CD4-positive, alpha-beta T cell (primary cell): ENCODE data around the gene SLC15A5. TPM values are rescaled to one million over a fixed set of nuclear protein-coding genes. Genes with fewer than 3 reads are reported as not detected.

Source experiments
- ATAC-seq: fragments of 200-7000 bp; cut with Tn5 transposase; one replicate; pipeline ENCODE4 v1.10.0; 2022; ENCODE audit warnings: mild to moderate bottlenecking; ENCODE audit not compliant: poor library complexity
- CTCF ChIA-PET: fragments of 350-600 bp; sonication (Branson Sonifier 250); formaldehyde crosslinking; loops from one replicate; lab custom pipeline; 2021; ENCODE audit warnings: antibody characterized with exemption, inconsistent platforms; lab: Charles Lee
- POLR2A ChIA-PET: fragments of 350-600 bp; sonication (Branson Sonifier 250); formaldehyde crosslinking; loops from one replicate; lab custom pipeline; 2021; ENCODE audit warnings: antibody characterized with exemption, inconsistent platforms; lab: Charles Lee
- DNase-seq, 14 experiments: peaks; one replicate each; pipeline ENCODE4 v3.0.0-alpha.2; 2013 to 2020; ENCODE audit warnings: mixed read lengths in 2 of 14
- H3K27ac ChIP-seq, 2 donors: one replicate each; pipeline versions ENCODE4 v1.5.1 to v1.7.0; 2013; ENCODE audit warnings: low read length in 2 of 2, low read depth in 1 of 2, mild to moderate bottlenecking in 1 of 2
- H3K27me3 ChIP-seq, 2 experiments: 1 replicate in 1 of 2; 2 replicates in 1 of 2; pipeline versions ENCODE4 v1.6.1 to v1.7.0; 2013; ENCODE audit warnings: low read length in 2 of 2, control low read depth in 1 of 2, mild to moderate bottlenecking in 1 of 2, moderate library complexity in 1 of 2; ENCODE audit not compliant: insufficient read depth in 2 of 2, control insufficient read depth in 1 of 2
- H3K36me3 ChIP-seq: one replicate; pipeline ENCODE4 v1.6.1; 2013; ENCODE audit warnings: low read length, control low read depth; ENCODE audit not compliant: insufficient read depth
- H3K4me1 ChIP-seq: one replicate; pipeline ENCODE4 v1.6.1; 2013; ENCODE audit warnings: low read length, control low read depth; ENCODE audit not compliant: insufficient read depth
- H3K4me3 ChIP-seq: one replicate; pipeline ENCODE4 v1.5.1; 2013; ENCODE audit warnings: mild to moderate bottlenecking, low read length, moderate library complexity
- H3K9me3 ChIP-seq, 2 experiments: 1 replicate in 1 of 2; 2 replicates in 1 of 2; pipeline versions ENCODE4 v1.6.1 to v1.7.0; 2013; ENCODE audit warnings: low read length in 2 of 2, mild to moderate bottlenecking in 2 of 2, control low read depth in 1 of 2, moderate library complexity in 1 of 2; ENCODE audit not compliant: control insufficient read depth in 1 of 2, insufficient read depth in 1 of 2
- H3K27ac Mint-ChIP-seq: one replicate; pipeline ENCODE4 v1.8.0; 2020; ENCODE audit warnings: mixed read lengths
- H3K27me3 Mint-ChIP-seq: one replicate; pipeline ENCODE4 v1.8.0; 2021; ENCODE audit warnings: mixed read lengths
- H3K36me3 Mint-ChIP-seq: one replicate; pipeline ENCODE4 v1.8.0; 2021; ENCODE audit warnings: low read depth, mixed read lengths
- H3K4me1 Mint-ChIP-seq: one replicate; pipeline ENCODE4 v1.8.0; 2021; ENCODE audit warnings: low read depth, mixed read lengths
- H3K4me3 Mint-ChIP-seq: one replicate; pipeline ENCODE4 v1.8.0; 2020; ENCODE audit warnings: mild to moderate bottlenecking, mixed read lengths
- H3K9me3 Mint-ChIP-seq: one replicate; pipeline ENCODE4 v1.8.0; 2020; ENCODE audit warnings: mixed read lengths
- intact Hi-C, 2 experiments: fragments of 100-400 bp; cut with DNase I in 1 of 2; cut with micrococcal nuclease in 1 of 2; formaldehyde crosslinking; loops; one replicate each; pipeline versions ENCODE4 v1.15.1 to v1.9.0; 2023 to 2025; cut with DNase I, micrococcal nuclease
- total RNA-seq, 174 experiments: library from RNA in 2 of 174; stranded (reverse) in 2 of 174; gene quantifications; one replicate each; pipeline ENCODE4 v1.2.3 and lab custom pipeline; 2021 to 2026
- TF ChIP-seq, protein P1 (sequence below): fragments of 200-600 bp; IDR thresholded peaks from one replicate; pipeline ENCODE4 v1.8.0; 2022; ENCODE audit warnings: antibody characterized with exemption, mild to moderate bottlenecking

Gene SLC15A5
- total RNA-seq, 2 experiments from 2014 or later = not detected

DNA sequence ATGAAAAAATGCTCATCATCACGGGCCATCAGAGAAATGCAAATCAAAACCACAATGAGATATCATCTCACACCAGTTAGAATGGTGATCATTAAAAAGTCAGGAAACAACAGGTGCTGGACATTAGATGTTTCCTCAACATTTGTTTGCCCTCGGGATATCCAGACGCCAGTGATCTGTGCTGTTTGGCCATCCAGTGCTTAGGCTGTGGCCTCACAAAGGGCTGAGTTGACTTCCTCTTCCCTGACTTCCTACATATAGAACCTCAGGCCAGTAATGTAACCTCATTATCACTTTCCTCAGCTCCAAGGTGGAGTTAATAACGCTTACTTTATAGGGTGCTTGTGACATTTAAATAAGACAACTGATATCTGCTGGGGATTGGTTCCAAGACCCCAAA, 51.8 kb downstream of the SLC15A5 start:
- Mint-ChIP-seq H3K27ac (no peak overlapping the region), H3K36me3 (no peaks in the 10 kb centered on the region), H3K4me1 (no peaks in the 10 kb centered on the region), H3K27me3 (no peaks in the 10 kb centered on the region), H3K9me3 (peaks cover 3% of the 10 kb centered on the region), H3K4me3 (no peak overlapping the region)
- TF ChIP-seq, protein P1, sequence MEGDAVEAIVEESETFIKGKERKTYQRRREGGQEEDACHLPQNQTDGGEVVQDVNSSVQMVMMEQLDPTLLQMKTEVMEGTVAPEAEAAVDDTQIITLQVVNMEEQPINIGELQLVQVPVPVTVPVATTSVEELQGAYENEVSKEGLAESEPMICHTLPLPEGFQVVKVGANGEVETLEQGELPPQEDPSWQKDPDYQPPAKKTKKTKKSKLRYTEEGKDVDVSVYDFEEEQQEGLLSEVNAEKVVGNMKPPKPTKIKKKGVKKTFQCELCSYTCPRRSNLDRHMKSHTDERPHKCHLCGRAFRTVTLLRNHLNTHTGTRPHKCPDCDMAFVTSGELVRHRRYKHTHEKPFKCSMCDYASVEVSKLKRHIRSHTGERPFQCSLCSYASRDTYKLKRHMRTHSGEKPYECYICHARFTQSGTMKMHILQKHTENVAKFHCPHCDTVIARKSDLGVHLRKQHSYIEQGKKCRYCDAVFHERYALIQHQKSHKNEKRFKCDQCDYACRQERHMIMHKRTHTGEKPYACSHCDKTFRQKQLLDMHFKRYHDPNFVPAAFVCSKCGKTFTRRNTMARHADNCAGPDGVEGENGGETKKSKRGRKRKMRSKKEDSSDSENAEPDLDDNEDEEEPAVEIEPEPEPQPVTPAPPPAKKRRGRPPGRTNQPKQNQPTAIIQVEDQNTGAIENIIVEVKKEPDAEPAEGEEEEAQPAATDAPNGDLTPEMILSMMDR = no peak
- Histone ChIP-seq H3K27ac (no peak overlapping the region), H3K4me3 (no peak overlapping the region), H3K27me3 (no peaks in the 10 kb centered on the region), H3K36me3 (no peaks in the 10 kb centered on the region), H3K9me3 (peaks cover 0 to 3% of the 10 kb centered on the region in 2 experiments), H3K4me1 (no peaks in the 10 kb centered on the region)
- ATAC-seq (no peak), DNase-seq (no peak)
- intact Hi-C loops = no loop called here
- CTCF ChIA-PET = no interaction called here
- POLR2A ChIA-PET = no interaction called here

DNA sequence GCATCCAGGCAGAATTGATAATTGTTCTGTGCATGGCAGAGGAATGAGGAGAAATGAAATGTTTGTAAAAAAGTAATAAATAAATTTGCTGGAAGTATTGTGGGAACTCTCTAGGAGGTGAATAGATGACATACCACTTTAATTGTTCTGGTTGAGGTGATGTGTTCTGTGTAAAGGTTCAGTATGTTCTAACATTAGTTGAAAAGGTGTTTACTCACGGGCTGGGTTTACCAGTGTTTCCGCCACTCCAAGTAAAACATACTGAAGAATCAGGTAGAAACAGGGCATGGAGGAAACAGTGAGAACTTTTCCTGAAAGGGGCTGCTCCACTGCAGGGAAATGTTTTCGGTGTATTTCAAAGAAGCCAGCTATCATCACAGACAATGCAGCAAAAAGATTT, 53.3 kb downstream of the SLC15A5 start:
- ATAC-seq (no peak), DNase-seq (no peak)
- Histone ChIP-seq H3K27ac (no peak overlapping the region), H3K9me3 (no peaks in the 10 kb centered on the region), H3K4me1 (no peaks in the 10 kb centered on the region), H3K27me3 (no peaks in the 10 kb centered on the region), H3K36me3 (no peaks in the 10 kb centered on the region), H3K4me3 (no peak overlapping the region)
- ChIA-PET POLR2A (no interaction called here), CTCF (no interaction called here)
- no peaks in the 10 kb centered on the region for H3K27me3 Mint-ChIP-seq
- intact Hi-C loops = no loop called here
- H3K36me3 Mint-ChIP-seq = no peaks in the 10 kb centered on the region
- TF ChIP-seq, protein P1 = no peak
- no peaks in the 10 kb centered on the region for H3K4me1 Mint-ChIP-seq
- peaks cover 3% of the 10 kb centered on the region for H3K9me3 Mint-ChIP-seq
- H3K27ac Mint-ChIP-seq = no peak overlapping the region
- no peak overlapping the region for H3K4me3 Mint-ChIP-seq

DNA sequence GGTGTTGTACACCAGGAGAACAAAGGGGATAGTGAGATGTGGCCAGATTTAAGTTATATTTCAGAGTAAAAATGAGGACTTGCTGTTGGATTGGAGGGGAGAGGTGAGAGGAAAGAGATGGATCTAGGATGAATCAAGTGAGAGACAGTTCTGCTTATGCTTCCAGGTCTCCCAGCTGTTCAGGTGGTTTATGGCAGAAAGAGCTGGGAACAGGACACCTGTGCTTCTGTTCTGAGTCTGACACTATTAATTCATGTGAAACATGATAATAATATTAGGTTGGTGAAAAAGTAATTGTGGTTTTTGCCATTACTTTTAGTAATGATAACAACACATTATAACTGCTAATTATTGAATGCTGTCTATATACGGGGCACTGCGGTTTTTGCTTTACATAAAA, 55.7 kb downstream of the SLC15A5 start:
- no peaks in the 10 kb centered on the region for H3K4me1 Mint-ChIP-seq
- Histone ChIP-seq H3K36me3 (no peaks in the 10 kb centered on the region), H3K27ac (no peak overlapping the region), H3K4me3 (no peak overlapping the region), H3K9me3 (no peaks in the 10 kb centered on the region), H3K27me3 (no peaks in the 10 kb centered on the region), H3K4me1 (no peaks in the 10 kb centered on the region)
- intact Hi-C loops = no loop called here
- H3K27me3 Mint-ChIP-seq = no peaks in the 10 kb centered on the region
- TF ChIP-seq, protein P1 = no peak
- H3K4me3 Mint-ChIP-seq = no peak overlapping the region
- POLR2A ChIA-PET = no interaction called here
- DNase-seq = no peak
- CTCF ChIA-PET = no interaction called here
- no peak for ATAC-seq
- H3K9me3 Mint-ChIP-seq = peaks cover 3% of the 10 kb centered on the region
- no peak overlapping the region for H3K27ac Mint-ChIP-seq
- no peaks in the 10 kb centered on the region for H3K36me3 Mint-ChIP-seq
